Stomach smooth muscle (tissue), 2 donors: ENCODE data around the gene KRT8.
A peak's percentile ranks its signal among the peaks of the same experiment; 100 is the strongest.

Source experiments
- H3K27ac ChIP-seq: one replicate; pipeline ENCODE4 v1.7.0; 2013; ENCODE audit warnings: mild to moderate bottlenecking, low read length, inconsistent platforms
- H3K27me3 ChIP-seq, 2 donors: one replicate each; pipeline ENCODE4 v1.7.0; 2013; ENCODE audit warnings: low read length in 2 of 2; ENCODE audit not compliant: insufficient read depth in 2 of 2, control insufficient read depth in 1 of 2
- H3K36me3 ChIP-seq, 2 donors: one replicate each; pipeline ENCODE4 v1.7.0; 2013; ENCODE audit warnings: low read length in 2 of 2; ENCODE audit not compliant: control insufficient read depth in 2 of 2, insufficient read depth in 2 of 2
- H3K4me1 ChIP-seq: one replicate; pipeline ENCODE4 v1.7.0; 2013; ENCODE audit warnings: low read length; ENCODE audit not compliant: control insufficient read depth, insufficient read depth
- H3K4me3 ChIP-seq, 2 donors: one replicate each; pipeline ENCODE4 v1.7.0; 2013; ENCODE audit warnings: low read length in 2 of 2
- H3K9ac ChIP-seq, 2 donors: one replicate each; pipeline ENCODE4 v1.7.0; 2013; ENCODE audit warnings: low read length in 2 of 2, mild to moderate bottlenecking in 1 of 2
- H3K9me3 ChIP-seq, 2 donors: one replicate each; pipeline ENCODE4 v1.7.0; 2013; ENCODE audit warnings: low read length in 2 of 2; ENCODE audit not compliant: control insufficient read depth in 2 of 2
- donor health status: healthy.
- donor health status: Pancreatic carcinoma.

Gene KRT8

GRCh38 chr12:52872644-52873389 lies 32.1 kb downstream of the KRT8 start:
- no peak overlapping the region for H3K27ac ChIP-seq

GRCh38 chr12:52871291-52872039 lies 33.4 kb downstream of the KRT8 start:
- peaks cover 18% of the 10 kb centered on the region for H3K4me1 ChIP-seq
- no peaks in the 10 kb centered on the region for H3K9me3 ChIP-seq
- no peak overlapping the region for H3K27ac ChIP-seq
- H3K9ac ChIP-seq, result no peak overlapping the region
- H3K4me3 ChIP-seq, result no peak overlapping the region
- H3K36me3 ChIP-seq, result no peaks in the 10 kb centered on the region
- no peaks in the 10 kb centered on the region for H3K27me3 ChIP-seq

More at GRCh38 chr12:52872644-52873389, 32.1 kb downstream of the KRT8 start:
- Histone ChIP-seq H3K4me3 (no peak overlapping the region), H3K9ac (no peak overlapping the region), H3K36me3 (no peaks in the 10 kb centered on the region), H3K27me3 (no peaks in the 10 kb centered on the region), H3K9me3 (no peaks in the 10 kb centered on the region), H3K4me1 (peaks cover 18% of the 10 kb centered on the region)

- H3K4me1 ChIP-seq, result peaks cover 18% of the 10 kb centered on the region
- H3K27ac ChIP-seq, result no peak overlapping the region
- no peaks in the 10 kb centered on the region for H3K9me3 ChIP-seq
- H3K9ac ChIP-seq, result no peak overlapping the region
- H3K4me3 ChIP-seq, result no peak overlapping the region
- no peaks in the 10 kb centered on the region for H3K27me3 ChIP-seq
- H3K36me3 ChIP-seq, result no peaks in the 10 kb centered on the region
Observed at GRCh38 chr12:52870361-52871290, 34.2 kb downstream of the KRT8 start.

GRCh38 chr12:52867642-52868041 lies 37.2 kb downstream of the KRT8 start:
- H3K27ac ChIP-seq, result no peak overlapping the region
- no peaks in the 10 kb centered on the region for H3K36me3 ChIP-seq
- no peaks in the 10 kb centered on the region for H3K27me3 ChIP-seq
- H3K4me1 ChIP-seq, result peaks cover 4% of the 10 kb centered on the region
- H3K9me3 ChIP-seq, result no peaks in the 10 kb centered on the region
- H3K4me3 ChIP-seq, result no peak overlapping the region
- H3K9ac ChIP-seq, result no peak overlapping the region

- H3K36me3 ChIP-seq, result no peaks in the 10 kb centered on the region
- no peak overlapping the region for H3K4me3 ChIP-seq
- no peaks in the 10 kb centered on the region for H3K9me3 ChIP-seq
- peaks cover 4% of the 10 kb centered on the region for H3K4me1 ChIP-seq
- no peak overlapping the region for H3K9ac ChIP-seq
- H3K27ac ChIP-seq, result no peak overlapping the region
- no peaks in the 10 kb centered on the region for H3K27me3 ChIP-seq
Observed at GRCh38 chr12:52867152-52867551, 37.7 kb downstream of the KRT8 start.

GRCh38 chr12:52865090-52865944 lies 39.6 kb downstream of the KRT8 start:
- no peaks in the 10 kb centered on the region for H3K36me3 ChIP-seq
- H3K4me1 ChIP-seq, result no peaks in the 10 kb centered on the region
- no peak overlapping the region for H3K27ac ChIP-seq
- H3K9me3 ChIP-seq, result no peaks in the 10 kb centered on the region
- no peak overlapping the region for H3K4me3 ChIP-seq
- no peak overlapping the region for H3K9ac ChIP-seq
- H3K27me3 ChIP-seq, result no peaks in the 10 kb centered on the region

- Histone ChIP-seq H3K36me3 (no peaks in the 10 kb centered on the region), H3K4me1 (peaks cover 6% of the 10 kb centered on the region), H3K27ac (no peak overlapping the region)
Observed at GRCh38 chr12:52862023-52862422, 42.9 kb downstream of the KRT8 start.

GRCh38 chr12:52861511-52861910 lies 43.4 kb downstream of the KRT8 start:
- Histone ChIP-seq H3K9ac (no peak overlapping the region), H3K9me3 (no peaks in the 10 kb centered on the region)

More at GRCh38 chr12:52862023-52862422, 42.9 kb downstream of the KRT8 start:
- Histone ChIP-seq H3K4me3 (no peak overlapping the region), H3K9me3 (no peaks in the 10 kb centered on the region), H3K9ac (no peak overlapping the region), H3K27me3 (no peaks in the 10 kb centered on the region)

GRCh38 chr12:52860102-52860823 lies 44.6 kb downstream of the KRT8 start:
- no peak overlapping the region for H3K27ac ChIP-seq
- peaks cover 6% of the 10 kb centered on the region for H3K4me1 ChIP-seq
- no peak overlapping the region for H3K9ac ChIP-seq
- H3K9me3 ChIP-seq, result no peaks in the 10 kb centered on the region
- H3K27me3 ChIP-seq, result no peaks in the 10 kb centered on the region
- peak overlapping the region in 1 of 2 donors; percentile 15 for H3K4me3 ChIP-seq
- no peaks in the 10 kb centered on the region for H3K36me3 ChIP-seq

More at GRCh38 chr12:52861511-52861910, 43.4 kb downstream of the KRT8 start:
- Histone ChIP-seq H3K27ac (no peak overlapping the region), H3K4me3 (no peak overlapping the region), H3K4me1 (peaks cover 6% of the 10 kb centered on the region), H3K27me3 (no peaks in the 10 kb centered on the region), H3K36me3 (no peaks in the 10 kb centered on the region)
